GM21447 (cell line): Measurements from ENCODE around the gene CACNA1E.

Source experiments
- ATAC-seq: cut with Tn5 transposase; IDR thresholded peaks from one replicate; pipeline ENCODE4 v1.9.1; 2021; ENCODE audit not compliant: unreplicated experiment

Gene CACNA1E

DNA sequence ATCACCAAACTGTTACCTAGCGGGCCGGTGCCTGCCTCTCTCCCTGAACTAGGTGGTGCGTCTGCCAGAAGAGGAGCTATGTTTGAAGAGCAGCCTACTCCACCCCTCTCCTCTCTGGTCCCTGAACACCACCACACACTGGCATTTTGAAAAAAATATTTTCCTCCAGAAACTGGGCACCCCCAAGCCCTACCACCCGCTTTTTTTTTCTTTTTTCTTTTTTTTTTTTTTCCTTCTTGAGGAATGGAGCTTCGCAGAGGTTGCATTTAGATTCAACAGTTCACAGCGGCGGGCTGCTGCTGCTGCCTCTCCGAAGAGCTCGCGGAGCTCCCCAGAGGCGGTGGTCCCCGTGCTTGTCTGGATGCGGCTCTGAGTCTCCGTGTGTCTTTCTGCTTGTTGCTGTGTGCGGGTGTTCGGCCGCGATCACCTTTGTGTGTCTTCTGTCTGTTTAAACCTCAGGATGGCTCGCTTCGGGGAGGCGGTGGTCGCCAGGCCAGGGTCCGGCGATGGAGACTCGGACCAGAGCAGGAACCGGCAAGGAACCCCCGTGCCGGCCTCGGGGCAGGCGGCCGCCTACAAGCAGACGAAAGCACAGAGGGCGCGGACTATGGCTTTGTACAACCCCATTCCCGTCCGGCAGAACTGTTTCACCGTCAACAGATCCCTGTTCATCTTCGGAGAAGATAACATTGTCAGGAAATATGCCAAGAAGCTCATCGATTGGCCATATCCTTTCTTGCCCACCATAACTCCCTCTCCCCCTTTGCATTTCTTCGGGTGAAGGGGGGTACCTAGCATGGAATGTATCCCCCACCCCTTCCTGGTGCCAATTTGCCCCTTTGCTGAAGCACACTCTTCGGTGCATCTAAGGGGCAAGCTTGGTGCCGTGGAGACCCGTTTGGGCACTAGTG, at the start of gene CACNA1E:
Gene CACNA1E, plus strand, starts transcription at position 233 of the 911 bp plus-strand sequence. Its CDS starts 228 bp downstream, at position 461.
- no peak for ATAC-seq

DNA sequence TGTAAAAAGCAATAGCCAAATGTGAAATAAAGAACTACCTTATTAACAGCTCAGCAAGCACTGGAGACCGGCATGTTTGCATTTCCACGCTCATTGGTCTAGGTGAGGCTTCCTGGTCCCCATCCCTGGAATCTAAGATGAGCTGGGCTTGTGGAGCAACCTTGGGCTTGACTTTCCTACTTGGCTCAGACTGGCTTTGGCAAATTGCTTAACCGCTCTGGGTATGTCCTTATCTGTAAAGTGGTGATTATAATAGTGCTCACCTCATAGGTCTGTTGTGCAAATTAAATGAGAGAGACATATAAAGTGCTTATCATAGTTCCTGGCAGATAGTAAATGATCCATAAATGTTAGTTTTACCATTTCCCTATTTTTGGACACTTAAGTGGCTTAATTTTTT, 49.4 kb upstream of the CACNA1E start:
- no peak for ATAC-seq

GRCh38 chr1:181438013-181438412, 45.3 kb upstream of the CACNA1E start:
- ATAC-seq: no peak

DNA sequence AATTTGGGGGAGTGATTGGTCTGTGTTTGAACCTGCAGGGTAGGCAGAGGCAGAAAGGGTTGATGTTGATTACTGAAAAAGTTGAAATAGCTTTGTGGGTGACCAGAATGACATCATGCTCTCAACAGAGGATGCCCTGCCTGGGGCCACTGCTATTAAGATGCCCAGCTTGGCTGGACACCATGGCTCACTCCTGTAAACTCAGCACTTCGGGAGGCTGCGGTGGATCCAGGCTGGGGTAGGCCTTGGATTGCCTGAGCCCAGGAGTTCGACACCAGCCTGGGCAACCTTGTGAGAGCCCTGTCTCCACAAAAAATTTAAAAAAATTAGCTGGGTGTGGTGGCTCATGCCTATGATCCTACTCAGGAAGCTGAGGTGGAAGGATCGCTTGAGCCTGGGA, 42.8 kb upstream of the CACNA1E start:
- ATAC-seq: no peak

DNA sequence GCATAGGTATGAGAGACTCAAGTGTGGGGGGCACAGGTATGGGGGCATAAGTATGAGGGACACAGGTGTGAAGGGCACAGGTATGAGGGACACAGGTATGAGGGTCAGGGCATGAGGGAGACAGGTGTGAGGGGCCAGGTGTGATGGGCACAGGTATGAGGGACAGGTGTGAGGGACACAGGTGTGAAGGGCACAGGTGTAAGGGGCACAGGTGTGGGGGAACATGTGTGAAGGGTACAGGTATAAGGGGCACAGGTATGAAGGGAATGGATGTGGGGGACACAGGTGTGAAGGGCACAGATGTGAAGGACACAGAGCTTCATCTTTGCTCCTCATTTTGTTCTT, 41.2 kb upstream of the CACNA1E start:
- ATAC-seq: no peak

DNA sequence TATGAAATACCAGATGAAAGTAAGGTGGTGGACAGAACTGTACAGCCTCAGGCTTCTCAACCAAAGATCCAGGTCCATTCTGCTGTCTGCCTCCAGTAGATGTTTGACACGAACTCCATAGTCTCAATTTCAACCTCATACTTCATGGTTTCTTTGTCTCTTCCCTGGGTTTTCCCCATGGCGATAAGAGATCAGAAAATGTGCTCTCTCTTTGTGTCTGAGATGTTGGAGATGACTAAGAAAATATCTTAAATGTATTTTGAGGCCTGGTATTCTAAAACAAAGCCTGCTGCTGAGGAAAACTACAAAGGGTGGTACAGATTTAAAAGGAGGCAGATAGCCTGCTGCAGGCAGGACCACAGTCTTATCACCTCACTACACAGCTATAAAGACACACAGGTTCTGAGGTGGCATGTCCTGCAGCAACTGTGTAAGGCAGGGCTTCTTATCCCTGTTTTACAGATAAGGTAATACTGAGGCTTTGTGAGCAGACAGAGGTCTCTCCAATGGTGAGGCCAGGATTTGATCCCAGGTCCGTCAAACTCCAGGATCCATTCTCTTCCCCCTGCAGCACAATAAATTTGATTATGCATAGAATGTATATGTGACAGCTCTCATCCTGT, 40.0 kb upstream of the CACNA1E start:
- ATAC-seq: no peak

- no peak for ATAC-seq
Measured at GRCh38 chr1:181445436-181445835, 37.9 kb upstream of the CACNA1E start.

- no peak for ATAC-seq
Measured at GRCh38 chr1:181448461-181448860, 34.9 kb upstream of the CACNA1E start.

GRCh38 chr1:181451661-181452230, 31.6 kb upstream of the CACNA1E start:
- no peak for ATAC-seq

GRCh38 chr1:181452746-181453145, 30.6 kb upstream of the CACNA1E start:
- no peak for ATAC-seq

GRCh38 chr1:181453541-181454201, 29.6 kb upstream of the CACNA1E start:
- no peak for ATAC-seq

DNA sequence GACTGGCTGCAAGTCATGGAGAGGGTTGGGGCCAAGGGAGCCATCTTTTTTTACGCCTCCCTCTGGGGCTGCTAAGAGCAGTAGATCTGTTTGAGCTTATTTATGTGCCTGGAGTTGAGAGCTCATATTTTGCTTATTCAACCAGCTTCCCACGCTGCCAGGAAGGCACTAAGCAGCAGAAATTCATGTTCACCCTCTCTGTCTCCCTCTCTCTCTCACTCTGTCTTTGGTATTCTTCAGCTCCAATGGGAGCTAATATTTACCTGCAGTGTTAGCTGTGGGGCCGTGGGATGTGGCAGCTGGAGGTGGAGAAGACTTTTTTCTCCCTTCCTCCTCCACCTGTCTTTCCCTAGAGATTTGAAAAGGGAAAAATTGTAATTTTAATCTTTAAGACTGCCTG, 26.8 kb upstream of the CACNA1E start:
- ATAC-seq: no peak

DNA sequence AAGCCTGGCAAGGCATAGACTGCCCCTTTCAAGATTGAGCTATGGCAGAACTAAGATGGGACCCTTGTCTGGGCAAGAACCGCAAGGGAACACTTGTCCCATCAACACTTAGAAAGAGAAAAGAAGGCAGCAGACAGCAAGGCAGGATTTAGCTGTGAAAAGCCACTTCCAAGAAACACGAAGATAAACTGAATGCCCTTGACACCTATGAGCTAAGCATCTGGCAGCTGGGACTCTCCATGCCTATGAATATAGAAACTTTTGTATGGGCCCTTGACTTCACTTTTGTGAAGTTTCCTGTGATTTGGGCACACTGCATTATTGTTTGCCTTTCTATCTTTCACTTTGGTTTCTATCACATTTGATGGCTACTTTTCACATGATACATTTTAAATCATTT, 24.9 kb upstream of the CACNA1E start:
- ATAC-seq: no peak

GRCh38 chr1:181459067-181459466, 24.2 kb upstream of the CACNA1E start:
- no peak for ATAC-seq

DNA sequence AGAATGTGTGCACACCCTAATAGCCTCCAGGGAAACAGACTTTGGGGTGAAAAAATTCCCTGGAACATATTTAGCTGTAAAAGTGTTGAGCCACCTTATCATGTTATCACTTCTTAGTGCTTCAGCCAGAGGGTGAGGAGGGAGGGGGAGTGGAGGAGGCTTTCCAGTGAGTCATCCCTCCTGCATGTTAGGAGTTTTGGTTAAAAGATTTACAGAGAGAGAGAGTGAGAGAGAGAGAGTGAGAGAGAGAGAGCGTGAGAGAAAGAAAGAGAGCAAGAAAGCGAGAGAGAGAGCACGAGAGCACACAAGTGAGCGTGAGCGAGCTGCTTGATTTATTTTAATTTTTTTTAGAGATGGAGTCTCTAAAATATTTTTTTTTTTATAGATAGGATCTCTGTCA, 13.5 kb upstream of the CACNA1E start:
- ATAC-seq: no peak

GRCh38 chr1:181475580-181475979, 7.7 kb upstream of the CACNA1E start:
- no peak for ATAC-seq

DNA sequence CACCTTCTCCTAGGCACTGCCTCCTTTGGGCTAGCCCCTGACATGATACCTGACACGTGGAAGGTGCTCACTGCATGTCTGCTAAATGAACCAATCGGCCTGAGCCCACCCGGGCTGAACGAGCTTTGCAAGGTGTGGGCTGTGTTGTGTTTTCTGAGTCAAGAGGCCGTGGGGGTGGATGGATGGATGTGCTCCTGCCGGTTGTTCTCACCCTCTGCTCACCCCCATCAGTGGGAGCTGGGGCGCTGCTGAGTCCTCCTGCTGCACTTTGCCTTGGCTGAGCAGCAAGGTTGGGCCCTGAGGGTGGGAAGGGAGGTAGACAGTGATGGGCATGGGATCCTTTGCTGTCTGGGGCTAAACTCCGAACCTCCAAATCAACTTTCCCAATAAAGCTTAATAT, 6.7 kb upstream of the CACNA1E start:
- no peak for ATAC-seq

DNA sequence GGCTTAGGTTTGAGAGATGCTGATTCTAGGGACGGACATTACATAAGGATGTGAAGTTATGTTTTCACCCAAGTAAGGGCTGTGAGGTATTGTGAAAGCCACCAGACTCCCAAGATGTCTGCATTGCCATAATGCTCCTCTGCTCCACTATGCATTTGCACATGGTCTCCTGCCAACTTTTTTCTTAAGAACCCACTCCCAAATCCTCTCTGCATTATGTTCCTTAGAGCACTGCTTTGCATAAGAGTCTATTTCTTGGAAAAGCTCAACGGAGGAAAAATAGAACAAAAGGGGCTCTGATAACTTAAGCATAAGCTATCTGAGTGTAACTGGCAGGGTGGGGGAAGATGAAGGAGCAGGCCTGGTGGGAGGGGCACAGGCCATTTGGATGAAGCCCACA, 5.0 kb upstream of the CACNA1E start:
- no peak for ATAC-seq

DNA sequence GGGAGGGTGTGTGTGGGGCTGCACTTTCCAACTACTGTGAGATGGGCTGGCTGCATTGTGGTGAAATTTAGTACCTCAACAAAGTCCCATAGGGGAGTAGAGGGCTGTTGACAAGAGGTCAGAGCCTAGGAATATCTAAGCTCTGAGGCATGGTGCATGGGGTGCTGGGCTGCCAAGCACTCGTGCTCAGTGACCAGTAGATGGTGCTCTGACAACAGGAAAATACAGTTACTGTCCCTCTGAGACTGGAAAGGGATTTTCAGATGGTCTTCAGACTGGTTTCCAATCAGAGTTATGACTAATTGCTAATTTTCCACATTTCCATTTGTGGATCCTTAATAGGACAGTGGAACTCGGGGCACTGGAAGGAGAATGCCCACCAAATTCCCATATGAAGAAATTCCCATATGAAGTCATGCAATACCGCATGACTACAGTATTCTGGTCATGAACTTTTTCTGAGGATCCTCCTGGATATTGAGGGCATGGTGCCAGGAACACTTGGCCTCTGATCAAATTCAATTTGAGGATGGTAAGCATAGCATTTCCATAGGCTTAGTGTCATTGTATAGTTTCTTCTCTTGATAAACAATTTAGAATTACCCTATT, 4.1 kb upstream of the CACNA1E start:
- ATAC-seq: peak; percentile 42

DNA sequence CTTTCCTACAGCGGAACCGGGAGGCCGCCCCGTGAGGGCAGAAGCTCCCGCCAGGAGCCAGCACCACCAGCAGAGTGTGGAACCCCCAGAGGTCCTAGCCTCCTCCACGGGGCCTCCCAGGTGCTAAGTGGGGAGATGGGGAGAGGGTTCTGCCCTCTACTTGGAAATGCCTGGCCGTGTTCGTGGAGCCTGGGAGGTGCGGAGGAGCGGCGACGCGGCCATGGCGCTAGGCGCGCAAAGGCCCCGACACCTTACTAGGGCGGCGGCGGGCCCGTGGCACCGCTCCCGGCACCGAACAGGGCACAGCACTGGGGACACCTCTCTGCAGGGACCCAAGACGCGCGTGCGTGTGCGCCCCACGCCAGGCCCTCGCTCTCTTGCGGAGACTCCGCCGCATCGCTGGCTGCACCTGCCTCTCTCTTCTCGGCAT, 1.3 kb upstream of the CACNA1E start:
- ATAC-seq: no peak
